DOHH2 (cell line): Measurements from ENCODE around the gene ZIM2.

ENCODE experiments used
- H3F3A ChIP-seq: fragments of 200-600 bp; sonication (generic), shearing (Covaris generic); 2 replicates; pipeline ENCODE4 v1.6.0; 2016; ENCODE audit warnings: antibody characterized with exemption, mild to moderate bottlenecking; ENCODE audit not compliant: control insufficient read depth, insufficient read depth
- H3K27ac ChIP-seq: fragments of 200-600 bp; sonication (generic); 2 replicates; pipeline ENCODE4 v1.5.1; 2014; ENCODE audit warnings: low read depth, mild to moderate bottlenecking, low read length, moderate library complexity
- H3K27me3 ChIP-seq: fragments of 200-600 bp; sonication (generic); 2 replicates; pipeline ENCODE4 v1.6.1; 2014; ENCODE audit warnings: mild to moderate bottlenecking, low read length, mixed read lengths; ENCODE audit not compliant: control insufficient read depth
- H3K36me3 ChIP-seq: fragments of 200-600 bp; sonication (generic); 2 replicates; pipeline ENCODE4 v1.6.1; 2014; ENCODE audit warnings: mild to moderate bottlenecking, low read length, moderate library complexity, mixed read lengths; ENCODE audit not compliant: control insufficient read depth
- H3K4me1 ChIP-seq: fragments of 200-600 bp; sonication (generic); 2 replicates; pipeline ENCODE4 v1.6.1; 2014; ENCODE audit warnings: mild to moderate bottlenecking, low read length, mixed read lengths; ENCODE audit not compliant: control insufficient read depth
- H3K4me2 ChIP-seq: fragments of 200-600 bp; sonication (generic); 2 replicates; pipeline ENCODE4 v1.6.0; 2014; ENCODE audit warnings: mild to moderate bottlenecking, low read length, moderate library complexity
- H3K4me3 ChIP-seq: fragments of 200-600 bp; sonication (generic); 2 replicates; pipeline ENCODE4 v1.5.1; 2014; ENCODE audit warnings: mild to moderate bottlenecking, low read length, mixed read lengths
- H3K79me2 ChIP-seq: fragments of 200-600 bp; sonication (generic); 2 replicates; pipeline ENCODE4 v1.6.1; 2014; ENCODE audit warnings: mild to moderate bottlenecking, low read length, mixed read lengths; ENCODE audit not compliant: control insufficient read depth
- H3K9me2 ChIP-seq: fragments of 200-600 bp; sonication (generic); replicated peaks from 2 replicates; pipeline ENCODE4 v1.6.1; 2014; ENCODE audit warnings: mild to moderate bottlenecking, low read length, mixed read lengths; ENCODE audit not compliant: control insufficient read depth
- H3K9me3 ChIP-seq: fragments of 200-600 bp; sonication (generic); 2 replicates; pipeline ENCODE4 v1.6.1; 2014; ENCODE audit warnings: antibody characterized with exemption, low read length, mixed read lengths; ENCODE audit not compliant: control insufficient read depth, insufficient read depth
- H4K20me1 ChIP-seq: fragments of 200-600 bp; sonication (generic); 2 replicates; pipeline ENCODE4 v1.6.0; 2014; ENCODE audit warnings: low read depth, mild to moderate bottlenecking, antibody characterized with exemption, low read length, moderate library complexity; ENCODE audit not compliant: control insufficient read depth, insufficient read depth
- EZH2phosphoT487 ChIP-seq: fragments of 200-600 bp; sonication (generic); IDR thresholded peaks from 2 replicates; pipeline ENCODE4 v1.6.1; 2017; ENCODE audit warnings: borderline replicate concordance, mild to moderate bottlenecking, antibody characterized with exemption, low read length, moderate library complexity, mixed read lengths
- TF ChIP-seq, protein P1 (sequence below): fragments of 200-600 bp; sonication (generic); IDR thresholded peaks from one replicate; pipeline ENCODE4 v1.5.1; 2014; ENCODE audit warnings: antibody characterized with exemption, mild to moderate bottlenecking, low read depth, low read length; ENCODE audit not compliant: poor library complexity, severe bottlenecking

ZIM2 gene

DNA sequence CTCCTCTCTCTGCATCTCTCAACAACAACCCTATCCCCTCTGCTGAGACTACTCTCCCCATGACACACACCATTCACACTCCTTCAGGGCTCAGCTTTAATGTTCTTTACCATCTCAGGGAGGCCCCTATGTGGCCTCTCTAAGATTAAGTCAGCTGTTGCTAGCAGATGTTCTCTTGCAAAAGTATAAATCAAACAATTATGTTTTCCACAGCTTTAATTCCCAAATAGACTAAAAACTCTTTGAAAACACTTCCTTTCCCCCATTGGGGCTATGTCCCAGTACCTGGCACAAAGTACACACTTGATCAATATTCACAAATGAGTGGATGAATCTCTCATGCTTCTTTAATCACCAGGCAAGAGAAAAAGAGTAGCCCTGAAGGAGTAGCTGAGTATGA, 5.1 kb downstream of the ZIM2 start:
- H4K20me1 ChIP-seq = no peaks in the 10 kb centered on the region
- no peak for TF ChIP-seq EZH2phosphoT487
- TF ChIP-seq, protein P1, sequence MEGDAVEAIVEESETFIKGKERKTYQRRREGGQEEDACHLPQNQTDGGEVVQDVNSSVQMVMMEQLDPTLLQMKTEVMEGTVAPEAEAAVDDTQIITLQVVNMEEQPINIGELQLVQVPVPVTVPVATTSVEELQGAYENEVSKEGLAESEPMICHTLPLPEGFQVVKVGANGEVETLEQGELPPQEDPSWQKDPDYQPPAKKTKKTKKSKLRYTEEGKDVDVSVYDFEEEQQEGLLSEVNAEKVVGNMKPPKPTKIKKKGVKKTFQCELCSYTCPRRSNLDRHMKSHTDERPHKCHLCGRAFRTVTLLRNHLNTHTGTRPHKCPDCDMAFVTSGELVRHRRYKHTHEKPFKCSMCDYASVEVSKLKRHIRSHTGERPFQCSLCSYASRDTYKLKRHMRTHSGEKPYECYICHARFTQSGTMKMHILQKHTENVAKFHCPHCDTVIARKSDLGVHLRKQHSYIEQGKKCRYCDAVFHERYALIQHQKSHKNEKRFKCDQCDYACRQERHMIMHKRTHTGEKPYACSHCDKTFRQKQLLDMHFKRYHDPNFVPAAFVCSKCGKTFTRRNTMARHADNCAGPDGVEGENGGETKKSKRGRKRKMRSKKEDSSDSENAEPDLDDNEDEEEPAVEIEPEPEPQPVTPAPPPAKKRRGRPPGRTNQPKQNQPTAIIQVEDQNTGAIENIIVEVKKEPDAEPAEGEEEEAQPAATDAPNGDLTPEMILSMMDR = no peak
- peaks cover 34% of the 10 kb centered on the region for H3K9me3 ChIP-seq
- no peaks in the 10 kb centered on the region for H3K79me2 ChIP-seq
- no peak overlapping the region for H3K4me3 ChIP-seq
- H3F3A ChIP-seq = no peaks in the 10 kb centered on the region
- H3K4me2 ChIP-seq = no peak overlapping the region
- no peaks in the 10 kb centered on the region for H3K27me3 ChIP-seq
- H3K4me1 ChIP-seq = no peaks in the 10 kb centered on the region
- no peak overlapping the region for H3K27ac ChIP-seq
- no peaks in the 10 kb centered on the region for H3K9me2 ChIP-seq
- no peaks in the 10 kb centered on the region for H3K36me3 ChIP-seq

DNA sequence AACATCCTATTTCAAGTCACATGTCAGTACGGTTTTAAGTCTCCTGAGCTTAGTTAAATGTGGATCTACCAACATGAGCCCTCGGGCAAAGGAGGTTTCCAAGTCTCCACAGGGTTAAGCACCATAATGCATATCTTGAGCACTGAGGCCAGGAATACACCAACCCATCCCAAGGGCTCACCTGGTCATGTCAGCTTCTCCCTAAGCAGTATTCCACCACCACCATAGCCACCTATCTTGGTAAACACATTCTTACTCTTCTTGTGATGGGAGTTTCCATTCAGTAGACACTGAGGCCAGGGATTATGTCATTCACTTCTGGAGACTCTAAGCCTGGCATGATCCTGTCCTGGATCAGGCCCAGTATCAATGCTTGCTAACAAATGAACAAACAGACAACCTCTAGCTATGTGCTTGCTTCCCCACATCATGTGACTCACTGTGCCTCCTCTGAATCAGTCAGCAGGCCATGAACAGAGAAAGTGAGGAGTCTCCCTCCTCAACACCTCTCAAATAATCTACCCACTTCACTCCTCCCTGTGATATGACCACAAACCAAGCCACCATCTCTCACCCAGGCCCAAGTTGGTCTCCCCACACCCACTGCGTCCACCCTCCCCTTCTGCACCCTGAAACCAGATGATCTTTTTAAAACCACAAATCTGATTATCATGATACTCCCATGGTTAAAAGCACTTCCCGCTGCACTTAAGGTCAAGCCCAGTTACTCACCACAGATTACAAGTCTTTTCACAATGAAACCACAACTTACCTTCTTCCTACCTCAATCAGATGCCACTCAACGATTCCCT, 5.8 kb downstream of the ZIM2 start:
- Histone ChIP-seq H4K20me1 (no peaks in the 10 kb centered on the region), H3K4me1 (no peaks in the 10 kb centered on the region), H3K36me3 (no peaks in the 10 kb centered on the region), H3K27ac (no peak overlapping the region), H3K79me2 (no peaks in the 10 kb centered on the region), H3K9me3 (peaks cover 27% of the 10 kb centered on the region), H3F3A (no peaks in the 10 kb centered on the region), H3K27me3 (no peaks in the 10 kb centered on the region), H3K4me3 (no peak overlapping the region), H3K4me2 (no peak overlapping the region), H3K9me2 (no peaks in the 10 kb centered on the region)
- TF ChIP-seq EZH2phosphoT487 = no peak
- TF ChIP-seq, protein P1 = no peak

DNA sequence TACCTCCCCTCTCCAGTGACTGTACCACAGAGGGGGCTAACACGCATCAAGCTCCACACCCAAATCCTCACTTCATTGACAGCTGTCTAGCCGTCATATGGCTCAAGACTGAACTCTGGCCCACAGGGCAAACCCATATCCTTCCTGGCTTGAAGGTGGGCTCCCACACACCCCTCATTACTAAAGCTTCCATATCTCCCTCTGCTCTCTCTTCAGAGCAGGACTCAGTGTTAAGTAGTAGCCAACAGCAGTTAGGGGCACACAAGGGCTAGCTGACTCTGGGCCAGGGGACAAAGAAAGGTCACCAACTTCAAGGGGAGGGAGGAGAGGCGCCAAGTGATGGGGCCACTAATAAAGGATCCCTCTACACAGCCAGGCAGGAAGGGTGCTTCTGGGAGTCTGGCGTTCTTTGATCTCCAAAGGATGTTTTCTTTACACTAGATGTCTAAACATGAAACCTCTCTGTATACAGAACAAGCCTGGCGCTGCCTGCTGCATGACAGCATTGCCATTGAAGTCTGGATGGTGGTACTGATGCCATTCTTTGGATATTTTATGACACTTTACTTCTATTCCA, 8.1 kb downstream of the ZIM2 start:
- no peaks in the 10 kb centered on the region for H3F3A ChIP-seq
- no peaks in the 10 kb centered on the region for H4K20me1 ChIP-seq
- H3K4me3 ChIP-seq = no peak overlapping the region
- H3K36me3 ChIP-seq = no peaks in the 10 kb centered on the region
- H3K79me2 ChIP-seq = no peaks in the 10 kb centered on the region
- no peaks in the 10 kb centered on the region for H3K4me1 ChIP-seq
- no peak for TF ChIP-seq EZH2phosphoT487
- TF ChIP-seq, protein P1 = no peak
- H3K27ac ChIP-seq = no peak overlapping the region
- H3K9me2 ChIP-seq = no peaks in the 10 kb centered on the region
- peaks cover 4% of the 10 kb centered on the region; the same call in 1 of the 2 replicates for H3K9me3 ChIP-seq
- no peaks in the 10 kb centered on the region for H3K27me3 ChIP-seq
- H3K4me2 ChIP-seq = no peak overlapping the region
